HG03097 (cell line): Measurements from ENCODE around the gene ZDHHC23.

Source experiments
- ATAC-seq: cut with Tn5 transposase; IDR thresholded peaks from one replicate; pipeline ENCODE4 v1.9.1; 2021; ENCODE audit not compliant: unreplicated experiment, low FRiP score

Gene ZDHHC23

DNA sequence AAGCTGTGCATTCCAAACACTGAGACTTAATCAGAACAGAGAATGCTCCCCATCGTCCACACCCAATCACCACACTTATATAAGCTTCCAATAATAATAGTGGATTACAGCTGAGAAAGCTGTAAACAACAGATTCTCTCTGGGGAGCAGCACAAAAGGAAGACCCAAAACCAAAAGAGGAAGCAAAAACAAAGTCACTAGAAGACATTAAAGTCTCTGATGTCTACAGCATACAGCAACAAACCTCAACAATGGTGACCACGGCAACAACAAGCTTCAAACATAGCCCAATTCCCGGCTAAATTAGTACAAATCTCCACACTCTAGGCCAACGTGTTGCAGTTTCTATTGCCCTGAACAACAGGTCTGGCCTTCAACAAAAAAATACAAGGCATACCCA lies 37.7 kb downstream of the ZDHHC23 start:
- ATAC-seq, result no peak

DNA sequence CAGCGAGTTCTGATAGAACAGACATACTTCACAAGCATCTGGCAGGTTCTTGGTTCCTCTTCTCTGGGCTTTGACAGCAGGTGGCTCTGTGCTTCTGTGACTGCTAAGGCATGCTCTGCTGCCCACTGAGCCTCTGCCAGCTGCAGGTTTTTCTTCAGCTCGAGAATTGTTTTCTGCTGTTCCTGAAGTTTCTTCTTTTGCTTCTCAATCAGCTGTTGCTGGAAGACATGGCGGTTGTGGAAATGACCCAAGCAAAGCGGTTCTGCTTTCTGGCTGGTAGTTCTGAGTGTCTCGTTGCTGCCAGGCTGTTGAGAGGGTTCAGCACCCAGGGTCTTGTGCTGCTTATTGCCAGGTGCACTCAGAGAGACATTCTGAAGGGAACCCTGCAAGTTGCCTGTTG lies 57.7 kb downstream of the ZDHHC23 start:
- peak; percentile 71 for ATAC-seq

DNA sequence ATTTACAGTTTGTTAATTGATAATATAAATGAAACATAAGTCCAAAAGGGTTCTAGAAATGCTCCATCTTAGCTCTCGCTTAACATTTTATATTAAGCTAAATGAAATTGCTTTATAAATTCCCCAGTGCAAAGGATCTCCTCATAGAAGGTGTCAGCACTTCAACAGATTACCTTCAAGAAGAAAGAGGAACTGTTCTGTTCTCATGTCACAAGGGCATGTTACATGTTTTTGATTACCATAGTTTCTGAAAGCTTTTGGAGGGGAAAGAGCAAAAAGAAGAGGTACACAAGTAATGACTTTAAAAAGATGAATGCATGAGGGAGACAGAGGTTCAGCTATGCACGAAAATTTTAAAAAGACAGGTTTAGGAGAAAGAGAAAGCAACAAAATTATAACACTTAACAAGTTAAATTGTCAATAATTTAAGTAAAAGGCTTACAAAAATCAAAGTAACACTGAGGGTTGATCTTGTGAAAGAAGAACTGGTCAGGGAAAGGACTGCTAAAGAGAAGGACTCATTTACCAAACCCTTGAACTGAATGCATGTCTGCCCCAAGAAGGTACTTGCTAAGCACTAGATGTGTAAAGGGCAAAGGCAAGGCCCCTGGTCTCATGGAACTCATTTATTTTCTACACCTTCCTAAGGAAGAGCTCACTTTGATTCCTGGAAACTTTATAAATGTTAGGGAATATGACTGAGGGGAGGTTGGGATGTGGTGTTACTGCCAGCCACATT lies 63.4 kb downstream of the ZDHHC23 start:
- no peak for ATAC-seq
